Measurements from ENCODE around the gene LIMS2.

GRCh38 chr2:127628767-127629614, 46.3 kb downstream of the LIMS2 start:
- TF ChIP-seq CTCF (conservative IDR thresholded peaks at IDR 0.05) (no peak), ZFX (IDR thresholded peaks at IDR 0.05) (no peak)
